Brain pericyte (primary cell): ENCODE data around the gene ADIPOR1.

Experiments used
- DNase-seq: peaks from one replicate; pipeline ENCODE4 v3.0.0-alpha.2; 2012; ENCODE audit warnings: low read depth, low spot score

ADIPOR1 gene

GRCh38 chr1:202968895-202969295 is 10.8 kb upstream of the ADIPOR1 start:
- DNase-seq = no peak

DNA sequence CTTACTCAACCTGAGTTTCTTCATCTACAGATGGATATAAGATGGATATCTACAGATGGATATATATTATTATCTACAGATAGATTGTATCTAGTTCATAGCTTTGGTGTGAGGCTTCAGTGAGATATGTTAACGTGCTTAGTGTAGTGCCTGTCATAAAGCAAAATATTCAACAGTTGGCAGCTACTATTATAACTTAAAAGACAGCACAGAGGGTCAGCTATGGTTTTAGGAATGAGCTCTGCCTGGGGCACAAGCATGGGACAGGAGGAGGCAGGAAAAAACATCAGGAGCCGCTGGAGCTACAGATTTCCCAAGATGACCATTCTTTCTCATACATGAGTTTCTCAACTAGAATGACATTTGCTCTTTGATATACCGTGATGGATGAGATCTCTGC is 10.2 kb upstream of the ADIPOR1 start:
- DNase-seq = no peak

DNA sequence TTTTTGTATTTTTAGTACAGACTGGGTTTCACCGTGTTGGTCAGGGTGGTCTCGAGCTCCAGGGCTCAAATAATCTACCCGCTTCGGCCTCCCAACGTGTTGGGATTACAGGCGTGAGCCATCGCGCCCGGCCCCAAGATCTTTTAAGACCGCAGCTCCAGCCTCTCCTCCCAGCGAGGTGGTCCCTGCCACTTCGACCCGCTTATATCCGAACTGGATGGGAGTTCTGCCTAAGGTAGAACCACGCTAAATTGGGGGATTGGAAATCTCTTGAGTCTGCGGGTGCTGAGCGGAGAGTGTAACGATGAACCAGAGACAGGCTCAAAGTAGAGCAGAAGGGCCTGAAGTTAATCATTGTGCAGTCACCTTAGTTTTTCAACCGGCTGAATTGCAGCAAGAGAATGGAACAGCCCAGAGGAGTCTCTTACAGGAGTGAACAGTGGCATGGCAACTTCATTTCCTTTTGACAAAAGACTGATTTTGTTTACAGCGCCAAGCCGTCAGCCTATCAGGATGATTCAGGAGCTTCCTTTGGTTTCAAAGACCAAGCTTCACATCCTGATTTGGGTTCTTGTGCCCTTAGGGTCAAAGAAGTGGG is 9.7 kb upstream of the ADIPOR1 start:
- DNase-seq = no peak

GRCh38 chr1:202966006-202966898 is 8.1 kb upstream of the ADIPOR1 start:
- DNase-seq = no peak

GRCh38 chr1:202965422-202965821 is 7.3 kb upstream of the ADIPOR1 start:
- DNase-seq = no peak

DNA sequence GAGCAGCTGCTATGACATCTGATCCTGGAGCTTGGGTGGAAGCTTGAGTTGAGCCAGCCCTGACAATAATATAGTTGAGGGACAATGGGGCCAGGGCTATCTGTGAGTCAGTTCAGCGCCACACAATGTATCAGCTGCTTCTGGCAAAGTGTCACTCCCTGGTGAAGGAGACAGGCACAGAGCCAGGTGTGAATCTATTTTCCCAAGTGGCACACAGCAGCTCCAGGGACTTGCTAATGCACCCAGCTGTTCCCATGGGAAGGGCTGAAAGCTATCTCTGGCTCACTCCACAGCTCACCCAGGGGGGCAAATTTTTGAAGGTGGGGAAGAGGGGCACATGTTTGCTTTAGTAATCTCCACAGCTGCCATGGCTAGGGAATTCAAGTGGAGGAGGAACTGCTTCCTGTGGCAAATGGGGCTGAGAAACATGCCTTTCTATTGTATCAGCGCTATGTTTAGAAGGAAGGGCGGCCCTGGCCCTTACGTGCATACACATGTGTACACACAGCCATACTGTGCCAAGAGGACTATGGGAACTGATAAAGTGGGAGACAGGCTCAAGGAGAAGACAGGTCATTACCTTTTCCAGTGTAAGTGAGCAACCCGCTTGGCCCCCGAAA is 6.8 kb upstream of the ADIPOR1 start:
- DNase-seq = no peak

GRCh38 chr1:202961220-202961880 is 3.2 kb upstream of the ADIPOR1 start:
- no peak for DNase-seq

GRCh38 chr1:202959276-202959620 is 1.1 kb upstream of the ADIPOR1 start:
- DNase-seq = no peak

- DNase-seq = no peak
Measured at GRCh38 chr1:202958544-202959275, 598 bp upstream of the ADIPOR1 start.

GRCh38 chr1:202956969-202957368 is 1.1 kb downstream of the ADIPOR1 start:
- no peak for DNase-seq

- no peak for DNase-seq
Measured at GRCh38 chr1:202954057-202954745, 3.9 kb downstream of the ADIPOR1 start.

DNA sequence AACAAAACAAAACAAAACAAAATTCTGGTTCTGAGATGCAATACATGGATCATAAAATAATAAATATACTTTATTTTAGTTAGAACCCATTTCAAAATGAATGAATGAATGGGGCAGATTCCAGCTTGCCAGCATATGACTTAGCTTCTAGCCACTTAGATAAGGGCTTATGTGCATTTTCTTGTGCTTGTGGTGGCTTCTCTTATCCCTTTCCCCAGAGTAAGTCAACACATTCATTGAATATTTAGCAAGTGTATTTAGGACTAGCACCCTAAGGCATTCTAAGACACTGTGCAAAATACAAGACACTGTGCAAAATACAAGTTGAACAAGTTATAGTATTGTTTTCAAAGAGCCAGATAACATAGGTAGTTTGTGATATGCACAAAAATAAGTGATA is 4.7 kb downstream of the ADIPOR1 start:
- DNase-seq = no peak

DNA sequence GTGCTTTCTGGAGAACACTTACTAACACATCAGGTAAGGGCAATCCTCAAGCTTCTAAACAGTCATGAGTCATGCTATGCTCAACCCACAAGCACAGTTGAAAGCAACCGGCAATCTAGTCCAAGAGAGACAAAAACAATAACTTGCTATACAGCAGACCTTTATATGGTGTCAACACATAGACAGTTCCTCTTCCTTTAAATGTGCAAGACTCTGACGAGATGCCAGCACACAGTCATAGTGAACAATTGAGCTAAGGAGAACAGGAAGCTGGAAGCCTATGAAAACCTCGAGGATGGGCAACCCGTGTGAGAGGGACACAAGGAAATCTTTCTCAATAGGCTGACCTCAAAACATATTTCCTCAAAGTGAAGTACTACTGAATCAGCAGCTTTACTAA is 5.3 kb downstream of the ADIPOR1 start:
- DNase-seq = no peak

- no peak for DNase-seq
Measured at GRCh38 chr1:202952099-202952498, 6.0 kb downstream of the ADIPOR1 start.

- DNase-seq = no peak
Measured at GRCh38 chr1:202951437-202951836, 6.7 kb downstream of the ADIPOR1 start.

DNA sequence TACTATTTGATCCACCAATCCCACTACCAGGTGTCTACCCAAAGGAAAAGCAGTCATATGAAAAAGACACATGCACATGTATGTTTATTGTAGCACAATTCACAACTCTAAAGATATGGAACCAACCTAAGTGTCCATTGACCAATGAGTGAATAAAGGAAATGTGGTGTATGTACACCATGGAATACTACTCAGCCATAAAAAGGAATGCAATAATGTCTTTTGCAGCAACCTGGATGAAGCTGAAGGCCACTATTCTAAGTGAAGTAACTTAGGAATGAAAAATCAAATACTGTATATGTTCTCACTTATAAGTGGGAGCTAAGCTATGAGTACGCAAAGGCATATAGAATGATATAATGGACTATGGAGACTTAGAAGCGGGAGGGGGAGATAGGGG is 12.6 kb downstream of the ADIPOR1 start:
- DNase-seq = no peak

- no peak for DNase-seq
Measured at GRCh38 chr1:202944438-202944921, 13.6 kb downstream of the ADIPOR1 start.

DNA sequence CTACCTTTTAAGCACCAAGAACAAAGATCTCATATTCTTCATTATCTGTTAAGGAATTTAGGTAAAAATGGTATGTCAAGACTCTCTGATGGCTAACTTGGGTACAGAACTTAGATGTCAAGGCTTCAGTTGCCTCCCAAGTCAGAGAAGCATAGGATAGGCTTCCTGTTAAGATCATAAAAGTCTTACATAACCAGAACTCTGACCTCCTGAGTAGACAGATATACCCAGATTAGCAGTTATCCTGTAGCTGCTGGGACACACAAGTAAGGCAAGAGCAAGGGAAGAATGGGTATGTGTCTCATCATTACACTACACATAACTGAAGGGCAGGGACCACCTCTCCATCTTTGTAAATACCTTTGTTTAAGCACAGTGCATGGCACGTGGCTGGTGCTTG is 15.7 kb downstream of the ADIPOR1 start:
- DNase-seq = no peak

GRCh38 chr1:202941372-202941771 is 16.7 kb downstream of the ADIPOR1 start:
- DNase-seq = no peak

GRCh38 chr1:202940561-202940960 is 17.6 kb downstream of the ADIPOR1 start:
- DNase-seq = no peak
